ENCODE measurements around the gene PGLYRP2. TPM values are rescaled to one million over a fixed set of nuclear protein-coding genes. Genes with fewer than 3 reads are reported as not detected.
A peak's percentile ranks its signal among the peaks of the same experiment; 100 is the strongest.

PGLYRP2 gene
- total and polyA plus RNA-seq, 2 of the 13 experiments (the other 11 are each of a cell fraction or from before 2014, with no cell fraction given), result 0.04 to 1.0 TPM

- 67% methylated on average over 16 of the region's 16 CpGs for WGBS (ENCODE audit: low lambda C conversion rate)
- H3K4me3 ChIP-seq (replicated peaks in 1 of 3; ENCODE audit: insufficient read depth in 1 of 3, low read depth in 2 of 3, low read length in 3 of 3), result peak overlapping the region in 1 of 3 experiments; percentile 49; a peak in 2 of 6 replicates
- no peak overlapping the region for H2AFZ ChIP-seq (ENCODE audit: low read length)
- no peaks in the 10 kb centered on the region; the same call in 1 of the 2 replicates for H3K9me3 ChIP-seq (ENCODE audit: low read length)
- peak overlapping the region; percentile 22 for H3K9ac ChIP-seq (ENCODE audit: insufficient read depth, low read depth, low read length)
- POLR2A ChIA-PET, result interaction anchor here (0.7 to 4.0 kb wide), 22 partner anchors 10 to 294 kb away, joined by 3 to 67 read pairs (median 4); partner anchors contain the start of genes AKAP8 and BRD4
- no peak for FAIRE-seq
- H3K4me1 ChIP-seq (ENCODE audit: insufficient read depth, low read length), result peaks cover 27% of the 10 kb centered on the region
- in situ Hi-C loops (cut with HindIII; ENCODE audit: extremely low pct_ligation_motif_present, low pct_unique_long_range_greater_than_20kb), result loop anchor here (10.0 kb wide), 1 partner anchor 135 kb away; no protein-coding TSS in a partner anchor
- H3K27ac ChIP-seq (ENCODE audit: extremely low read length, insufficient read depth, low read length), result no peak overlapping the region
- H3K4me2 ChIP-seq (ENCODE audit: low read depth, low read length), result peak overlapping the region; percentile 71
- CTCF ChIA-PET (ENCODE audit: low intra/inter-chr PET ratio, low total read pairs), result interaction anchor here (0.8 to 3.0 kb wide), 2 partner anchors 18 to 137 kb away, joined by 5 to 35 read pairs; no protein-coding TSS in a partner anchor
- no peak for ATAC-seq
- peaks cover 14 to 17% of the 10 kb centered on the region in 2 experiments; a peak in 4 of 5 replicates for H3K36me3 ChIP-seq (replicated peaks in 1 of 2; ENCODE audit: control insufficient read depth in 1 of 2, insufficient read depth in 2 of 2, low read length in 2 of 2)
- DNase-seq (ENCODE audit: low spot score), result no peak
- H4K20me1 ChIP-seq (ENCODE audit: insufficient read depth, low read length), result peaks cover 12% of the 10 kb centered on the region; the same call in 1 of the 2 replicates
- H3K27me3 ChIP-seq (ENCODE audit: control insufficient read depth in 1 of 2, insufficient read depth in 2 of 2, low read length in 2 of 2), result no peaks in the 10 kb centered on the region; a peak in 1 of 5 replicates
- H3K79me2 ChIP-seq (ENCODE audit: insufficient read depth, low read length), result peaks cover 41% of the 10 kb centered on the region
- intact Hi-C loops (cut with micrococcal nuclease; ENCODE audit: unreplicated experiment), result loop anchor here (1.0 to 5.0 kb wide), 2 partner anchors 137 to 157 kb away; no protein-coding TSS in a partner anchor
- BruUV-seq (replicated peaks), result no TSS peak
- TF ChIP-seq PTBP1 (IDR thresholded peaks at IDR 0.05; ENCODE audit: low read depth, low read length, poor library complexity, severe bottlenecking) (no peak), POLR2AphosphoS5 (IDR thresholded peaks at IDR 0.05; ENCODE audit: low read depth, low read length) (0 out of 2 replicates have a peak, but pooled peaks have one; percentile 36), TEAD3 (CRISPR knock-in tag; optimal IDR thresholded peaks at IDR 0.05; ENCODE audit: borderline replicate concordance) (no peak), ZNF816 (CRISPR knock-in tag; IDR thresholded peaks at IDR 0.05; ENCODE audit: borderline replicate concordance) (0 out of 2 replicates have a peak, but pooled peaks have one; percentile 24), ZNF354B (CRISPR knock-in tag; IDR thresholded peaks at IDR 0.05) (0 out of 2 replicates have a peak, but pooled peaks have one; percentile 54), ZSCAN9 (CRISPR knock-in tag; IDR thresholded peaks at IDR 0.05; ENCODE audit: borderline replicate concordance) (0 out of 2 replicates have a peak, but pooled peaks have one; percentile 5), KDM3A (CRISPR knock-in tag; IDR thresholded peaks at IDR 0.05; ENCODE audit: low read depth) (no peak), MTF1 (CRISPR knock-in tag; IDR thresholded peaks at IDR 0.05) (no peak), SIN3A (IDR thresholded peaks at IDR 0.05; ENCODE audit: borderline replicate concordance, low read depth, low read length) (0 out of 2 replicates have a peak, but pooled peaks have one; percentile 4), CSRNP1 (CRISPR knock-in tag; IDR thresholded peaks at IDR 0.05) (peak; percentile 19; the same call in 1 of the 2 replicates), ETV5 (CRISPR knock-in tag; IDR thresholded peaks at IDR 0.05; ENCODE audit: borderline replicate concordance) (no peak), ZC3H13 (CRISPR knock-in tag; IDR thresholded peaks at IDR 0.05) (peak; percentile 41; the same call in 1 of the 2 replicates)
- TF ChIP-seq, protein P1, sequence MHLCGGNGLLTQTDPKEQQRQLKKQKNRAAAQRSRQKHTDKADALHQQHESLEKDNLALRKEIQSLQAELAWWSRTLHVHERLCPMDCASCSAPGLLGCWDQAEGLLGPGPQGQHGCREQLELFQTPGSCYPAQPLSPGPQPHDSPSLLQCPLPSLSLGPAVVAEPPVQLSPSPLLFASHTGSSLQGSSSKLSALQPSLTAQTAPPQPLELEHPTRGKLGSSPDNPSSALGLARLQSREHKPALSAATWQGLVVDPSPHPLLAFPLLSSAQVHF (CRISPR knock-in tag; IDR thresholded peaks at IDR 0.05), result no peak
- TF ChIP-seq, protein P2, sequence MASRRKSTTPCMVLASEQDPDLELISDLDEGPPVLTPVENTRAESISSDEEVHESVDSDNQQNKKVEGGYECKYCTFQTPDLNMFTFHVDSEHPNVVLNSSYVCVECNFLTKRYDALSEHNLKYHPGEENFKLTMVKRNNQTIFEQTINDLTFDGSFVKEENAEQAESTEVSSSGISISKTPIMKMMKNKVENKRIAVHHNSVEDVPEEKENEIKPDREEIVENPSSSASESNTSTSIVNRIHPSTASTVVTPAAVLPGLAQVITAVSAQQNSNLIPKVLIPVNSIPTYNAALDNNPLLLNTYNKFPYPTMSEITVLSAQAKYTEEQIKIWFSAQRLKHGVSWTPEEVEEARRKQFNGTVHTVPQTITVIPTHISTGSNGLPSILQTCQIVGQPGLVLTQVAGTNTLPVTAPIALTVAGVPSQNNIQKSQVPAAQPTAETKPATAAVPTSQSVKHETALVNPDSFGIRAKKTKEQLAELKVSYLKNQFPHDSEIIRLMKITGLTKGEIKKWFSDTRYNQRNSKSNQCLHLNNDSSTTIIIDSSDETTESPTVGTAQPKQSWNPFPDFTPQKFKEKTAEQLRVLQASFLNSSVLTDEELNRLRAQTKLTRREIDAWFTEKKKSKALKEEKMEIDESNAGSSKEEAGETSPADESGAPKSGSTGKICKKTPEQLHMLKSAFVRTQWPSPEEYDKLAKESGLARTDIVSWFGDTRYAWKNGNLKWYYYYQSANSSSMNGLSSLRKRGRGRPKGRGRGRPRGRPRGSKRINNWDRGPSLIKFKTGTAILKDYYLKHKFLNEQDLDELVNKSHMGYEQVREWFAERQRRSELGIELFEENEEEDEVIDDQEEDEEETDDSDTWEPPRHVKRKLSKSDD (CRISPR knock-in tag; IDR thresholded peaks at IDR 0.05; ENCODE audit: low read depth), result no peak
- TF ChIP-seq, protein P3, sequence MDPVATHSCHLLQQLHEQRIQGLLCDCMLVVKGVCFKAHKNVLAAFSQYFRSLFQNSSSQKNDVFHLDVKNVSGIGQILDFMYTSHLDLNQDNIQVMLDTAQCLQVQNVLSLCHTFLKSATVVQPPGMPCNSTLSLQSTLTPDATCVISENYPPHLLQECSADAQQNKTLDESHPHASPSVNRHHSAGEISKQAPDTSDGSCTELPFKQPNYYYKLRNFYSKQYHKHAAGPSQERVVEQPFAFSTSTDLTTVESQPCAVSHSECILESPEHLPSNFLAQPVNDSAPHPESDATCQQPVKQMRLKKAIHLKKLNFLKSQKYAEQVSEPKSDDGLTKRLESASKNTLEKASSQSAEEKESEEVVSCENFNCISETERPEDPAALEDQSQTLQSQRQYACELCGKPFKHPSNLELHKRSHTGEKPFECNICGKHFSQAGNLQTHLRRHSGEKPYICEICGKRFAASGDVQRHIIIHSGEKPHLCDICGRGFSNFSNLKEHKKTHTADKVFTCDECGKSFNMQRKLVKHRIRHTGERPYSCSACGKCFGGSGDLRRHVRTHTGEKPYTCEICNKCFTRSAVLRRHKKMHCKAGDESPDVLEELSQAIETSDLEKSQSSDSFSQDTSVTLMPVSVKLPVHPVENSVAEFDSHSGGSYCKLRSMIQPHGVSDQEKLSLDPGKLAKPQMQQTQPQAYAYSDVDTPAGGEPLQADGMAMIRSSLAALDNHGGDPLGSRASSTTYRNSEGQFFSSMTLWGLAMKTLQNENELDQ (CRISPR knock-in tag; IDR thresholded peaks at IDR 0.05; ENCODE audit: borderline replicate concordance), result no peak
These were observed 59.8 kb downstream of the PGLYRP2 start for GRCh38 chr19:15419413-15420025.
